ENCODE measurements around the gene PDE8A.

DNA sequence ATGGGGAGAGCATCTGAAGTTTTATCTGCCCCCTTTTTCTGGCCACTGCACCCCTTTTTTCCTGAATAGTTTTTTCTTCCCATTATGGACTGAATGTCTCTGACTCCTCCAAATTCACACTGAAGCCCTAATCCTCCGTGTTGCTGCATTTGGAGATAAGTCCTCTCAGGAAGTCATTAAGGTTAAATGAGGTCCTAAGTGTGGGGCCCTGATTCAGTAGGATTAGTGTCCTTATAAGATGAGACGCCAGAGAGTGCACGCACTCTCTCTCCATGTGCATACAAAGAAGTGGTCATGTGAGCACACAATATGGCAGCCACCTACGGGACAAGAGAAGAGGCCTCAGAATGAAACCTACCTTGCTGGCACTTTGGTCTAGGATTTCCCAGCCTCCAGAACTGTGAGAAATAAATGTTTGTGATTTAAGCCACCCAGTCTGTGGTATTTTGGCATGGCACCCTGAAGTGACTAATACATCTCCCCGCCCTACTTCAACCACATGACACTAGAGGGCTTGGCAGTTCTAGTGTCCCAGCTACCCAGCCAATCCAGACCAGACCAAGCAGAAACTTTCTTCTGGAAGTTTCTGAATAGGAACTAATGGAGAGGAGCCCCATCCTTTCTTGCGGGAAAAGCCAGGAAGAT, 191.3 kb downstream of the PDE8A start:
- TF ChIP-seq, protein P1, sequence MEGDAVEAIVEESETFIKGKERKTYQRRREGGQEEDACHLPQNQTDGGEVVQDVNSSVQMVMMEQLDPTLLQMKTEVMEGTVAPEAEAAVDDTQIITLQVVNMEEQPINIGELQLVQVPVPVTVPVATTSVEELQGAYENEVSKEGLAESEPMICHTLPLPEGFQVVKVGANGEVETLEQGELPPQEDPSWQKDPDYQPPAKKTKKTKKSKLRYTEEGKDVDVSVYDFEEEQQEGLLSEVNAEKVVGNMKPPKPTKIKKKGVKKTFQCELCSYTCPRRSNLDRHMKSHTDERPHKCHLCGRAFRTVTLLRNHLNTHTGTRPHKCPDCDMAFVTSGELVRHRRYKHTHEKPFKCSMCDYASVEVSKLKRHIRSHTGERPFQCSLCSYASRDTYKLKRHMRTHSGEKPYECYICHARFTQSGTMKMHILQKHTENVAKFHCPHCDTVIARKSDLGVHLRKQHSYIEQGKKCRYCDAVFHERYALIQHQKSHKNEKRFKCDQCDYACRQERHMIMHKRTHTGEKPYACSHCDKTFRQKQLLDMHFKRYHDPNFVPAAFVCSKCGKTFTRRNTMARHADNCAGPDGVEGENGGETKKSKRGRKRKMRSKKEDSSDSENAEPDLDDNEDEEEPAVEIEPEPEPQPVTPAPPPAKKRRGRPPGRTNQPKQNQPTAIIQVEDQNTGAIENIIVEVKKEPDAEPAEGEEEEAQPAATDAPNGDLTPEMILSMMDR (IDR thresholded peaks at IDR 0.05) = no peak
- no peak for TF ChIP-seq EZH2 (IDR thresholded peaks at IDR 0.05)
- TF ChIP-seq EZH2phosphoT487 (IDR thresholded peaks at IDR 0.05) = no peak

Measured in neural progenitor cell (in vitro differentiated cells).